OCI-LY7 (cell line): Measurements from ENCODE around the gene TMPRSS7. TPM values are rescaled to one million over a fixed set of nuclear protein-coding genes. Genes with fewer than 3 reads are reported as not detected.

Experiments
- BruUV-seq: library from RNA; stranded (reverse); fragments of 400-500 nt; replicated peaks from 2 replicates; lab custom pipeline; 2021; lab: Mats Ljungman, UMichigan
- CTCF ChIA-PET: fragments of 300-600 bp; sonication (Branson Sonifier 250); formaldehyde crosslinking; loops from one replicate; lab custom pipeline; 2022; ENCODE audit warnings: antibody characterized with exemption; ENCODE audit not compliant: unreplicated experiment; lab: Charles Lee
- POLR2A ChIA-PET: fragments of 300-600 bp; sonication (Branson Sonifier 250); formaldehyde crosslinking; loops from one replicate; lab custom pipeline; 2022; ENCODE audit warnings: antibody characterized with exemption; lab: Charles Lee
- DNase-seq: peaks from one replicate; pipeline ENCODE4 v3.0.0-alpha.2; 2015; ENCODE audit warnings: low spot score
- H2AFZ ChIP-seq: fragments of 200-600 bp; sonication (generic), shearing (Covaris generic); 2 replicates; pipeline ENCODE4 v1.6.1; 2014; ENCODE audit warnings: mild to moderate bottlenecking, antibody characterized with exemption, low read length, moderate library complexity
- H3K27ac ChIP-seq: fragments of 200-600 bp; sonication (generic); 2 replicates; pipeline ENCODE4 v1.5.1; 2014; ENCODE audit warnings: mixed run types, low read depth, mild to moderate bottlenecking, moderate library complexity, low read length, inconsistent platforms; ENCODE audit not compliant: poor library complexity, severe bottlenecking
- H3K36me3 ChIP-seq: fragments of 200-600 bp; sonication (generic); 2 replicates; pipeline ENCODE4 v1.6.1; 2014; ENCODE audit warnings: mild to moderate bottlenecking, antibody characterized with exemption, low read length, moderate library complexity, mixed read lengths; ENCODE audit not compliant: insufficient read depth
- H3K4me1 ChIP-seq: fragments of 200-600 bp; sonication (generic); 2 replicates; pipeline ENCODE4 v1.5.1; 2014; ENCODE audit warnings: mild to moderate bottlenecking, low read length; ENCODE audit not compliant: insufficient read depth, poor library complexity, severe bottlenecking
- H3K4me2 ChIP-seq: fragments of 200-600 bp; sonication (generic); 2 replicates; pipeline ENCODE4 v1.6.1; 2014; ENCODE audit warnings: mild to moderate bottlenecking, low read length
- H3K4me3 ChIP-seq: fragments of 200-600 bp; sonication (generic); 2 replicates; pipeline ENCODE4 v1.5.1; 2014; ENCODE audit warnings: mild to moderate bottlenecking, low read depth, low read length; ENCODE audit not compliant: poor library complexity, severe bottlenecking
- H3K79me2 ChIP-seq: fragments of 200-600 bp; sonication (generic); 2 replicates; pipeline ENCODE4 v1.6.1; 2016; ENCODE audit warnings: low read depth, mild to moderate bottlenecking, low read length, moderate library complexity, mixed read lengths; ENCODE audit not compliant: insufficient read depth
- H3K9me2 ChIP-seq: fragments of 200-600 bp; sonication (generic); 2 replicates; pipeline ENCODE4 v1.6.1; 2016; ENCODE audit warnings: mild to moderate bottlenecking, low read length, mixed read lengths; ENCODE audit not compliant: insufficient read depth
- H3K9me3 ChIP-seq: fragments of 200-600 bp; sonication (generic); 2 replicates; pipeline ENCODE4 v1.6.1; 2014; ENCODE audit warnings: mild to moderate bottlenecking, mixed run types, low read length, mixed read lengths
- H4K20me1 ChIP-seq: fragments of 200-600 bp; sonication (generic); 2 replicates; pipeline ENCODE4 v1.6.1; 2014; ENCODE audit warnings: mild to moderate bottlenecking, antibody characterized with exemption, low read length, moderate library complexity, mixed read lengths; ENCODE audit not compliant: insufficient read depth
- CTCF ChIP-seq: fragments of 200-600 bp; sonication (generic); conservative IDR thresholded peaks from 2 replicates; pipeline ENCODE4 v1.5.1; 2014; ENCODE audit warnings: mild to moderate bottlenecking, antibody characterized with exemption, low read length, moderate library complexity, mixed read lengths
- EZH2phosphoT487 ChIP-seq: fragments of 200-600 bp; sonication (generic); IDR thresholded peaks from 2 replicates; pipeline ENCODE4 v1.6.1; 2018; ENCODE audit warnings: low read depth, borderline replicate concordance, mild to moderate bottlenecking, mixed run types, antibody characterized with exemption, low read length, moderate library complexity, mixed read lengths
- intact Hi-C: fragments of 100-400 bp; cut with micrococcal nuclease; formaldehyde crosslinking; loops from one replicate; pipeline ENCODE4 v1.10.0; 2022; ENCODE audit not compliant: unreplicated experiment
- total RNA-seq, 2 experiments: library from RNA; depleted of rRNA in 1 of 2; stranded (reverse); fragments of >200 nt in 1 of 2; shearing (Covaris generic) in 1 of 2; gene quantifications; 2 replicates each; pipeline ENCODE4 v1.2.3, GENCODE V29; 2014 to 2022

TMPRSS7 gene
- total RNA-seq, 2 experiments from 2014 or later: not detected

- Histone ChIP-seq H3K9me2 (no peaks in the 10 kb centered on the region), H3K4me2 (peak overlapping the region; percentile 57), H2AFZ (no peak overlapping the region), H3K4me3 (peak overlapping the region; percentile 27), H3K4me1 (peaks cover 89% of the 10 kb centered on the region), H3K79me2 (peaks cover 6% of the 10 kb centered on the region; the same call in 1 of the 2 replicates), H3K36me3 (peaks cover 33% of the 10 kb centered on the region), H4K20me1 (no peaks in the 10 kb centered on the region), H3K27ac (peak overlapping the region; percentile 99), H3K9me3 (no peaks in the 10 kb centered on the region)
- TSS peak; percentile 55 for BruUV-seq
- TF ChIP-seq CTCF (no peak), EZH2phosphoT487 (no peak)
- intact Hi-C loops: loop anchor here (1.0 to 5.0 kb wide), 4 partner anchors 18 to 448 kb away; partner anchors contain the start of genes ATG3, BTLA and SLC35A5
- ChIA-PET POLR2A (interaction anchor here (0.7 to 9.4 kb wide), 6 partner anchors 13 to 384 kb away, joined by 4 to 566 read pairs (median 4); partner anchors contain the start of genes GCSAM and SLC9C1), CTCF (interaction anchor here (1.0 to 1.4 kb wide), 2 partner anchors 10 to 18 kb away, joined by 3 to 5 read pairs; no protein-coding TSS in a partner anchor)
- DNase-seq: peak; percentile 80
Observed at GRCh38 chr3:112114576-112115160, 80.1 kb downstream of the TMPRSS7 start.

- Histone ChIP-seq H3K79me2 (peaks cover 6% of the 10 kb centered on the region; the same call in 1 of the 2 replicates), H3K27ac (peak overlapping the region; percentile 99), H3K9me2 (no peaks in the 10 kb centered on the region), H3K4me3 (peak overlapping the region; percentile 27), H4K20me1 (no peaks in the 10 kb centered on the region), H3K9me3 (no peaks in the 10 kb centered on the region), H3K4me1 (peaks cover 91% of the 10 kb centered on the region), H3K4me2 (peak overlapping the region; percentile 57), H2AFZ (no peak overlapping the region), H3K36me3 (peaks cover 37% of the 10 kb centered on the region)
- ChIA-PET POLR2A (interaction anchor here (0.9 to 9.4 kb wide), 3 partner anchors 16 to 383 kb away, joined by 3 to 566 read pairs (median 4); partner anchors contain the start of gene GCSAM), CTCF (interaction anchor here (1.0 to 1.4 kb wide), 2 partner anchors 10 to 17 kb away, joined by 3 to 5 read pairs; no protein-coding TSS in a partner anchor)
- intact Hi-C loops: no loop called here
- peak; percentile 25 for DNase-seq
- TF ChIP-seq CTCF (no peak), EZH2phosphoT487 (no peak)
- no TSS peak for BruUV-seq
Observed at GRCh38 chr3:112115161-112115739, 80.7 kb downstream of the TMPRSS7 start.
